HG02759 (cell line): ENCODE data around the gene CHURC1.

ENCODE experiments used
- ATAC-seq: cut with Tn5 transposase; IDR thresholded peaks from one replicate; pipeline ENCODE4 v1.9.1; 2021; ENCODE audit warnings: mild to moderate bottlenecking, moderate library complexity; ENCODE audit not compliant: unreplicated experiment

Gene CHURC1

GRCh38 chr14:64914237-64915028 lies at the start of gene CHURC1:
Gene CHURC1, plus strand, starts transcription at chr14:64914455. Its CDS starts 41 bp downstream, at chr14:64914496.
- ATAC-seq: peak; percentile 99

- ATAC-seq: no peak
Measured at GRCh38 chr14:64865109-64865508, 49.1 kb upstream of the CHURC1 start.

GRCh38 chr14:64865992-64866391 lies 48.3 kb upstream of the CHURC1 start:
- ATAC-seq: no peak

- no peak for ATAC-seq
Measured at GRCh38 chr14:64867182-64867581, 47.1 kb upstream of the CHURC1 start.

- ATAC-seq: no peak
Measured at GRCh38 chr14:64868379-64868778, 45.9 kb upstream of the CHURC1 start.

- no peak for ATAC-seq
Measured at GRCh38 chr14:64868841-64869240, 45.4 kb upstream of the CHURC1 start.

GRCh38 chr14:64870160-64870559 lies 44.1 kb upstream of the CHURC1 start:
- ATAC-seq: no peak

- ATAC-seq: no peak
Measured at GRCh38 chr14:64871344-64871743, 42.9 kb upstream of the CHURC1 start.

- ATAC-seq: no peak
Measured at GRCh38 chr14:64873506-64874219, 40.6 kb upstream of the CHURC1 start.

GRCh38 chr14:64875350-64875749 lies 38.9 kb upstream of the CHURC1 start:
- ATAC-seq: no peak

GRCh38 chr14:64877846-64878245 lies 36.4 kb upstream of the CHURC1 start:
- ATAC-seq: no peak

GRCh38 chr14:64878837-64879634 lies 35.2 kb upstream of the CHURC1 start:
- ATAC-seq: peak; percentile 7

- peak; percentile 75 for ATAC-seq
Measured at GRCh38 chr14:64879635-64880220, 34.5 kb upstream of the CHURC1 start, which contains the start of gene SPTB. Gene SPTB, minus strand, starts transcription at chr14:64879907. Its CDS starts 56,813 bp downstream, at chr14:64823094.

GRCh38 chr14:64880221-64881121 lies 33.8 kb upstream of the CHURC1 start:
- ATAC-seq: peak; percentile 72

GRCh38 chr14:64885559-64885958 lies 28.7 kb upstream of the CHURC1 start:
- ATAC-seq: no peak

GRCh38 chr14:64889352-64889751 lies 24.9 kb upstream of the CHURC1 start:
- no peak for ATAC-seq

GRCh38 chr14:64891173-64891838 lies 22.9 kb upstream of the CHURC1 start:
- no peak for ATAC-seq

GRCh38 chr14:64891839-64892375 lies 22.3 kb upstream of the CHURC1 start:
- ATAC-seq: no peak

GRCh38 chr14:64899958-64900357 lies 14.3 kb upstream of the CHURC1 start:
- ATAC-seq: no peak
